Heart right ventricle (tissue), 16 donors: ENCODE data around the gene CDX2. TPM values are rescaled to one million over a fixed set of nuclear protein-coding genes. Genes with fewer than 3 reads are reported as not detected.
"Not testable (repeated sequence)": the region's sequence is repeated elsewhere in the genome, so short reads cannot be mapped to it uniquely, and the experiment has no call there.

Experiments used
- ATAC-seq, 8 donors: fragments of 200-7000 bp; cut with Tn5 transposase; one replicate each; pipeline ENCODE4 v1.9.1; 2020; ENCODE audit warnings: mild to moderate bottlenecking in 8 of 8, moderate library complexity in 8 of 8, moderate number of reproducible peaks in 1 of 8
- DNase-seq, 2 donors: peaks; one replicate each; pipeline ENCODE4 v3.0.0-alpha.2; 2020
- H3K27ac ChIP-seq, 10 donors: fragments of 200-600 bp; sonication (generic) in 2 of 10; one replicate each; pipeline versions ENCODE4 v1.5.0 to v1.8.0; 2020 to 2022; ENCODE audit warnings: mild to moderate bottlenecking in 3 of 10
- H3K27me3 ChIP-seq, 7 donors: fragments of 200-600 bp; one replicate each; pipeline ENCODE4 v1.8.0; 2021 to 2022; ENCODE audit warnings: mild to moderate bottlenecking in 2 of 7
- H3K36me3 ChIP-seq, 9 donors: fragments of 200-600 bp; sonication (generic) in 1 of 9; one replicate each; pipeline versions ENCODE4 v1.5.0 to v1.8.0; 2020 to 2022; ENCODE audit warnings: mild to moderate bottlenecking in 2 of 9
- H3K4me1 ChIP-seq, 9 donors: fragments of 200-600 bp; sonication (generic) in 1 of 9; one replicate each; pipeline versions ENCODE4 v1.5.0 to v1.8.0; 2020 to 2022; ENCODE audit warnings: mild to moderate bottlenecking in 4 of 9
- H3K4me3 ChIP-seq, 10 donors: fragments of 200-600 bp; sonication (generic) in 2 of 10; one replicate each; pipeline versions ENCODE4 v1.5.0 to v1.8.0; 2020 to 2022; ENCODE audit warnings: mild to moderate bottlenecking in 7 of 10, moderate library complexity in 2 of 10
- H3K9me3 ChIP-seq, 11 donors: fragments of 200-600 bp in 10 of 11; sonication (generic) in 2 of 11; one replicate each; pipeline versions ENCODE4 v1.5.0 to v1.8.0; 2013 to 2022; ENCODE audit warnings: mild to moderate bottlenecking in 2 of 11, control low read depth in 1 of 11, moderate library complexity in 1 of 11
- WGBS, 2 donors: extraction: QIAGEN DNeasy Blood & Tissue Kit; methylation state at CpG; one replicate each; pipeline ENCODE4 v1.1.7; 2013; ENCODE audit warnings: inconsistent platforms in 1 of 2; 5-methylcytosine and 5-hydroxymethylcytosine counted together
- intact Hi-C, 10 donors: fragments of 100-400 bp; cut with DNase I; formaldehyde crosslinking; loops; one replicate each; pipeline versions ENCODE4 v1.11.1 to v1.14.2; 2022
- polyA plus RNA-seq, 2 donors: library from polyadenylated mRNA; stranded (reverse); fragments of 200-250 nt; gene quantifications; one replicate each; pipeline ENCODE4 v1.2.3, GENCODE V29; 2013
- total RNA-seq, 10 donors: library from RNA; stranded (reverse); fragmentation: NEBNext Ultra II Directional in 3 of 10; extraction: Animal tissue kit (Norgen Biotek cat#: 25700) in 3 of 10; gene quantifications; one replicate each; pipeline versions ENCODE4 v1.2.1 to v1.2.4, GENCODE V29; 2021 to 2023
- TF ChIP-seq, protein P1 (sequence below), 9 donors: fragments of 200-600 bp; sonication (generic) in 2 of 9; IDR thresholded peaks; one replicate each; pipeline versions ENCODE4 v1.5.0 to v1.8.0; 2021 to 2022; ENCODE audit warnings: antibody characterized with exemption in 9 of 9, mild to moderate bottlenecking in 5 of 9, moderate library complexity in 1 of 9
- donor health status: Arrhythmogenic right ventricular cardiomyopathy.
- donor health status: ischemic (EF 13 %, LVEDD 7.1; RV severe dilation, severe dysfunction).
- donor health status: healthy with polysubstance abuse.
- donor health status: DM: no; HTN: yes; CAD: no.
- donor health status: DM: no; HTN: no; CAD: no.
- donor health status: ischemic (EF 25% LVEDD 6.9; RV normal size, moderate dysfunction).
- donor health status: ischemic (EF 25% LVEDD 5.7; RV mildly dilated, moderate dysfunction).
- donor health status: healthy.
- donor health status: DM: yes; HTN: yes; CAD: no.
- donor health status: Ischemic cardiomyopathy.
- donor health status: ischemic (EF 35%, LVEDD 5.7; RV mildly dilated, moderate dysfunction).
- donor health status: nonischemic (EF 11% LVEDD 7.7; RV severe dilation, severe dysfunction).
- donor health status: DM: yes; HTN: yes; CAD: no.
- donor health status: PGD.
- donor health status: ischemic (EF 29% LVEDD 5.4; RV normal size, mild dysfunction).
- donor health status: nonischemic (EF 23%, LVEDD 6.1; RV moderate dilation, normal function).

Gene CDX2
- total and polyA plus RNA-seq, 12 donors, result not detected

DNA sequence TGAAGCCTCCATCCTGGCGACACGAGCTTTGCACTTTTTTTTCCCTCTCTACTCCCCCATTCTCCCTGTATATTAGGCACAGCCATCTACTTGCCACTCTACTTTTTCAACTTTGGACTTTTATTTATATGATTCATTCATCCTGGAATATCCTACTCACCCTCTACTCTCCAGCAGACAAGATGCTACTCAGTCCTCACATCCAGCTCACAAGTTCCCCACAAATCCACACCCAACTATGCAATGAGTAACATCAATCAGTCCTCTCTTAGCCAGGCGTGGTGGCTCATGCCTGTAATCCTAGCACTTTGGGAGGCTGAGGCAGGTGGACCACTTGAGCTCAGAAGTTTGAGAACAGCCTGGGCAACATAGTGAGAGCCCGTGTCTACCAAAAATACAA lies 43.3 kb upstream of the CDX2 start:
- intact Hi-C loops, result no loop called here
- no peak overlapping the region for H3K4me3 ChIP-seq
- ATAC-seq (no peak), DNase-seq (no peak)
- H3K9me3 ChIP-seq, result no peaks in the 10 kb centered on the region
- no peaks in the 10 kb centered on the region for H3K4me1 ChIP-seq
- peaks cover 0 to 80% (median 42%) of the 10 kb centered on the region in 7 donors for H3K27me3 ChIP-seq
- no peak overlapping the region for H3K27ac ChIP-seq
- H3K36me3 ChIP-seq, result no peaks in the 10 kb centered on the region
- 79 to 80% methylated on average over 4 of the region's 4 CpGs for WGBS, 2 donors
- TF ChIP-seq, protein P1, sequence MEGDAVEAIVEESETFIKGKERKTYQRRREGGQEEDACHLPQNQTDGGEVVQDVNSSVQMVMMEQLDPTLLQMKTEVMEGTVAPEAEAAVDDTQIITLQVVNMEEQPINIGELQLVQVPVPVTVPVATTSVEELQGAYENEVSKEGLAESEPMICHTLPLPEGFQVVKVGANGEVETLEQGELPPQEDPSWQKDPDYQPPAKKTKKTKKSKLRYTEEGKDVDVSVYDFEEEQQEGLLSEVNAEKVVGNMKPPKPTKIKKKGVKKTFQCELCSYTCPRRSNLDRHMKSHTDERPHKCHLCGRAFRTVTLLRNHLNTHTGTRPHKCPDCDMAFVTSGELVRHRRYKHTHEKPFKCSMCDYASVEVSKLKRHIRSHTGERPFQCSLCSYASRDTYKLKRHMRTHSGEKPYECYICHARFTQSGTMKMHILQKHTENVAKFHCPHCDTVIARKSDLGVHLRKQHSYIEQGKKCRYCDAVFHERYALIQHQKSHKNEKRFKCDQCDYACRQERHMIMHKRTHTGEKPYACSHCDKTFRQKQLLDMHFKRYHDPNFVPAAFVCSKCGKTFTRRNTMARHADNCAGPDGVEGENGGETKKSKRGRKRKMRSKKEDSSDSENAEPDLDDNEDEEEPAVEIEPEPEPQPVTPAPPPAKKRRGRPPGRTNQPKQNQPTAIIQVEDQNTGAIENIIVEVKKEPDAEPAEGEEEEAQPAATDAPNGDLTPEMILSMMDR (IDR thresholded peaks at IDR 0.05), result no peak

DNA sequence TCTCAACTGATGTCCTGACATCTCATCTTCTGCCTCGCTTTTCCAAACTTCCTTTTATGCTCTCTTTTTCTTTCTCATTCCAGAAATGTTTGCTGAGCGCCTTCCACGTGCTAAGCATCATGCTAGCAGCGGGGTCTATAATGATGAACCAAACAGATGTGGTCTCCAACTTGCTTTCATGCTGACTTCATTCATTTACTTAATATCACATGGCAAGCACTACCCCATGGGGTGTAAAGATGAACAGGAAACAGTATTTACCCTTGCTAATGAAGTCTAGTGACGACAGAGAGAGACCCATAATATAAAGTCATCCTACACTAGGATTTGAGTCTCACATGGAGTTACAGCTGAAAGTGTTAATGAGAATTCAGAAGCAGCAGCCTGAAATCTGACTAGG lies 40.9 kb upstream of the CDX2 start:
- peaks cover 0 to 56% (median 30%) of the 10 kb centered on the region in 7 donors for H3K27me3 ChIP-seq
- no peak overlapping the region for H3K4me3 ChIP-seq
- intact Hi-C loops, result no loop called here
- no peak overlapping the region for H3K27ac ChIP-seq
- H3K36me3 ChIP-seq, result no peaks in the 10 kb centered on the region
- no peak for ATAC-seq
- H3K9me3 ChIP-seq, result no peaks in the 10 kb centered on the region
- WGBS, 2 donors, result 71 to 73% methylated on average over 5 of the region's 5 CpGs
- H3K4me1 ChIP-seq, result no peaks in the 10 kb centered on the region
- TF ChIP-seq, protein P1 (IDR thresholded peaks at IDR 0.05), result no peak
- no peak for DNase-seq

DNA sequence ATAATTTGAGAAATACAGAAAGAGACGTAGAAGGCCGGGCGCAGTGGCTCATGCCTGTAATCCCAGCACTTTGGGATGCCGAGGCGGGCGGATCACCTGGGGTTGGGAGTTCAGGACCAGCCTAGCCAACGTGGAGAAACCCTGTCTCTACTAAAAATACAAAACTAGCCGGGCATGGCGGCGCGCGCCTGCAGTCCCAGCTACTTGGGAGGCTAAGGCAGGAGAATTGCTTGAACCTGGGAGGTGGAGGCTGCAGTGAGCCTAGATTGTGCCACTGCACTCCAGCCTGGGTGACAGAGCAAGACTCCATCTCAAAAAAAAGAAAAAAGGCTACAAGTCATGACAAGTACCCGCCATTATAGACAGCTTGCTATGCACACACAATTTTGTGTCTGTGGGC lies 35.9 kb upstream of the CDX2 start:
- H3K9me3 ChIP-seq, H3K4me3 ChIP-seq, H3K27ac ChIP-seq, DNase-seq, H3K4me1 ChIP-seq, ATAC-seq, H3K36me3 ChIP-seq, intact Hi-C loops: not testable (repeated sequence)
- peaks cover 0 to 20% (median 12%) of the 10 kb centered on the region in 7 donors for H3K27me3 ChIP-seq
- 95% methylated on average over 13 of the region's 13 CpGs for WGBS, 2 donors

DNA sequence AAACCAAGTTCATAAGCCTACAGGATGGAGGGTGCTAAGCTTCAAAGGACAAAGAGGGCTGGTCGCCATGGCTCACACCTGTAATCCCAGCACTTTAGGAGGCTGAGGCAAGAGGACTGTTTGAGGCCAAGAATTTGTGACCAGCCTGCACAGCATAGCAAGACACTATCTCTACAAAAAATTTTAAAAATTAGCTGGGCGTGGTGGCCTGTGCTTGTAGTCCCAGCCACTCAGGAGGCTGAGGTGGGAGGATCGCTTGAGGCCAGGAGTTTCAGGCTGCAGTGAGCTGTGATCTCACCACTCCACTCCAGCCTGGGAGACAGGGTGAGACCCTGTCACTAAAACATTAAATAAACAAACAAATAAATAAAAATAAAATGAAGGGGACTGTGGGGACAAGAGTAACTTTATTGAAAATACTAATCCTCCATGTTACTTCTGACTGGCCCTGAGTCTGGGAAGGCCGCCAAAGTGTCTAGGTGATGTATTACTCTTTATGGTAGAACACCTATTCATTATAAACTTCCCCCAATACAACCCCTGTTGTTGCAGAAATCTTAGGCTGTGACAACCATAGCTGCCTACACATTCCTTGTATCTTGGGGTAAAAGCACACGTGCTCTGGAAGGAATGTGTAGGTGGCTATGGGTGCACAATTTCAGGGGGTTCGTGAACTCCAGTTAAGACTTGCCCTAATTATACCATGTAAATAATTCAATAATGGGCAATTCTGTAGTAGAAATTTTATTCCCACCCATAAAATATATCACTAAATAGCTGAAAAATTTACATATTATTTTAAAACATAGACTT lies 34.0 kb upstream of the CDX2 start:
- Histone ChIP-seq H3K4me1 (peaks cover 0 to 3% (median 0%) of the 10 kb centered on the region in 9 donors), H3K27ac (no peak overlapping the region), H3K36me3 (no peaks in the 10 kb centered on the region), H3K4me3 (no peak overlapping the region), H3K27me3 (peaks cover 0 to 4% (median 0%) of the 10 kb centered on the region in 7 donors), H3K9me3 (no peaks in the 10 kb centered on the region)
- TF ChIP-seq, protein P1 (IDR thresholded peaks at IDR 0.05), result no peak
- ATAC-seq (no peak), DNase-seq (no peak)
- WGBS, 2 donors, result 85 to 89% methylated on average over 6 of the region's 6 CpGs
- intact Hi-C loops, result no loop called here

DNA sequence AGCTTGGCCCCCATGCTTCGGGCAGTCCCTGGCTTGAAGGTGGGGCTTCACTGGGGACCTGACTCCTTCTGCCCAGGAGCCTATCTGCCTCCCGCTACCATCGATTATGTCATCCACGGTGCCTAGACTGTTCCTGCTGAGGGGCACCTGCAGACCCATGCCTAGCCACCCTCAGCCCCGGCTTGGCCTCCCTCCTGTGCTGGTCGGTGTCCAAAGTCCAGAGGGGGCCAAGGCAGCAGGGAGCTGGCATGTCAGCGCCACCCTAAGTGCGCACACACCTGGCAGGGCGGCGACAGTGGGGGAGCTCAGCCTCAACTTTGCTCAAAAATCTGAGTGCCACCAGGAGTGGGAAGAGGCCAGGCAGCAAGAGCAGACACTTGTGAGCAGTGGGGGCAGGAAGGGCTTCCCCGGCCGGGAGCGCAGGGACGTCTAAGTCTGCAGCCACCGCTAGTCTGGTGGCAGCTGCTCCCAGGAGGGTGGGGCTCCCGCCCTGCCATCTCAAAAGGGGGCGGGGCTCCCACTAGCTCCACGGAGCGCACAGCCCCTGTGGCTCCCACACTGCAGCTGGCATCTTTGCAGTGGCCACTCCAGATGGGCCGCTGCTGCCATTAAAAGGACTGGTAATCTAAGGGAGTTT lies 32.8 kb upstream of the CDX2 start:
- WGBS, 2 donors, result 79 to 80% methylated on average over 20 of the region's 20 CpGs
- no peaks in the 10 kb centered on the region for H3K36me3 ChIP-seq
- H3K27ac ChIP-seq, result no peak overlapping the region
- no peaks in the 10 kb centered on the region for H3K27me3 ChIP-seq
- no peak for DNase-seq
- intact Hi-C loops, result no loop called here
- TF ChIP-seq, protein P1 (IDR thresholded peaks at IDR 0.05), result no peak
- H3K4me1 ChIP-seq, result peaks cover 0 to 7% (median 0%) of the 10 kb centered on the region in 9 donors
- H3K4me3 ChIP-seq, result no peak overlapping the region
- peak in 1 of 8 donors; percentile 34 for ATAC-seq
- H3K9me3 ChIP-seq, result no peaks in the 10 kb centered on the region
